Left cardiac atrium (tissue), 4 donors: ENCODE data around the gene NR2C2. TPM values are rescaled to one million over a fixed set of nuclear protein-coding genes. Genes with fewer than 3 reads are reported as not detected.

Experiments used
- ATAC-seq, 2 donors: fragments of 200-7000 bp; cut with Tn5 transposase; one replicate each; pipeline ENCODE4 v1.9.1; 2020; ENCODE audit warnings: mild to moderate bottlenecking in 2 of 2, moderate library complexity in 2 of 2
- DNase-seq: peaks from one replicate; pipeline ENCODE4 v3.0.0-alpha.2; 2020
- intact Hi-C, 2 donors: fragments of 100-400 bp; cut with DNase I; formaldehyde crosslinking; loops; one replicate each; pipeline versions ENCODE4 v1.14.1 to v1.15.1; 2022 to 2023
- total RNA-seq, 2 donors: library from RNA; stranded (reverse); fragmentation: NEBNext Ultra II Directional; extraction: Animal tissue kit (Norgen Biotek cat#: 25700); gene quantifications; one replicate each; pipeline ENCODE4 v1.2.1, GENCODE V29; 2021
- donor health status: DM: no; HTN: yes; CAD: no.
- donor health status: DM: no; HTN: yes; CAD: no; lungs with severe emphysema.
- donor health status: DM: yes; HTN: yes; CAD: no.
- donor health status: Dilated cardiomyopathy.

NR2C2 gene
- total RNA-seq, 2 donors from 2014 or later = 28.5 to 29.1 TPM

GRCh38 chr3:14947886-14948608, 664 bp downstream of the NR2C2 start:
- DNase-seq (peak; percentile 97), ATAC-seq (peak; percentile 96 to 99)
- intact Hi-C loops = no loop called here

GRCh38 chr3:14948609-14949038, 1.2 kb downstream of the NR2C2 start:
- ATAC-seq = no peak
- DNase-seq = no peak
- intact Hi-C loops = no loop called here

DNA sequence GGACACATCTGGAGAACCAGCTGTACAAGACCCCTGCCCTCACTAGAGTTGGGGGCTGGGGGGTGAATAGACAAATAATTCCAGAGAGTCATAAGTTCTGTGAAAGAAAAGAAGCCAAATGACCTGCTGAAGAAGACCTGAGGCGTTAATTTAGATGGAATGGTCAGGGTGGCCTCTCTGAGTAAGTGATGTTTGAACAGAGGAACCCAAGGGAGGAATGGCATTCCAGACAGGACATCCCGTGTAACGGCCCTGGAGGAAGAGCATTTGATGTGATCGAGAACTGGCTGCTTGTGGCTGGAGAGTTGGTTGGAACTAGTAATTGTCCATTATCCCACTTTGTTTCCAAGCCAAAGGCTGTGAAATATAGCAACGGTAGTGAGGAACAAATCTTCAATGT, 1.7 kb downstream of the NR2C2 start:
- DNase-seq = no peak
- intact Hi-C loops = no loop called here

GRCh38 chr3:14950274-14950673, 2.9 kb downstream of the NR2C2 start:
- no peak for ATAC-seq
- intact Hi-C loops = loop anchor here in 1 of 2 donors (5.0 kb wide), 1 partner anchor 37 kb away; no protein-coding TSS in a partner anchor
- no peak for DNase-seq

More for the DNA sequence above, 1.7 kb downstream of the NR2C2 start:
- ATAC-seq = no peak

DNA sequence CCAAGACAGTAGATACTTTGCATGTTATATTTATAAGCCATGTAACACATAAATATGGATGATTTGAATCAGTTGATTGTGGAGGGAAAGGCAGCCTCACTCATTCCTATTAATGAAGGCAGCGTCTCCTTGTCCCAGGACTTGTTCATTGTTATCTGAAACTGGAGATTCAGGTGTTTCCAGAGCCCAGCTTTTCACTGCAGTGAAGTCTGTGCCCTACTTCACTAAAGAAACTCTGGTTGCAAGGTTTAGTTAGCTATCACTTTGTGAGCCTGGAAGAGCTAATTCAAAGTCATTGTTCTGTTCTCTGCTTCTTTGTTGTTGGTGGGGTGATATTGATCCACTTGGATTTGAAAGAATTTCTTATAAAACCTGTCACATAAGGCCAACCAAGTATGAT, 9.8 kb downstream of the NR2C2 start:
- ATAC-seq (no peak), DNase-seq (no peak)
- intact Hi-C loops = no loop called here

DNA sequence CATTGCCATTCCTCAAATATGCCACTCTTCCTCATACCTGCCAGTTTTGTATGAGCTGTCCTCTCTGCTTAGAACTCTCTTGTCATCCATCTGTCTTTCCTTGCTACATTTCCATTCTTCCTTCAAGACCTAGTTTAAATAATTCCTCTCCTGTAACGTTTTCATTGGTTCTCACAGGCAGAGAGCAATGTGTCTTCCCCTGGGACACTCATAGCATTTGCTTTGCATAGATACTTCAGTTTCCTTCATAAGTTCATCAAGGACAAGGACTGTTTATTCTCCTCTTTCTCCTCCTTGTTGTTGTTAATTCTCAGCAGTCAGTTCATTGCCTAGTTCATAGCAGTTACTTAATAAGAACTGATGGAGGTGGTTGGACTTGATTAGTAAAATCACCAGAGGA, 10.5 kb downstream of the NR2C2 start:
- intact Hi-C loops = no loop called here
- DNase-seq (no peak), ATAC-seq (no peak)

DNA sequence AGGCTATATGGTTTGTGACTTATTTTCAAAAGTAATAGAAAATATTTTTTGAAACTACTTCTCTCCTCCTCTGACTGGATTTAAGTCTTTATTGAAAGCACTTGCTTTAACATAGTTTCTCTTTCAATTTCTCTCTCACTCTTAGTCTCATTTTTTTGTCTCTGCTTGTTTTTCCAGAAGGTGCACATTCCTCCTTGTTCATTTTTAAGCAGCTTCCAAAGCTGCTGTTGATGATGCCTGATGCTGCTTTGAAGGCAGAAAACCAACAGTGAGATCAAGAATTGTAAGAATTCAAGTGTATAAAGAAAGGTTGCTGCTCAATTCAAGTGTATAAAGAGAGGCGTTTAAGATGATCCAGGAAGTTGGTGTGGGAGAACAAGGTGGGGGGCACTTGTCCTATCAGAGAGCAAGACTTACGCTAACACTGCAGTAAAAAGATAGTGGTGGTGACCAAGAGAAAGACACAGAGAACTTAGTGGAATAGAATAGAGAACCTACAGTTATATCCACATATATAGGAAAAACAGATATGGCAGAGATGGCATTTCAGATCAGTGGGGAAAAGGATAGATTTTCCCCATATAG, 12.1 kb downstream of the NR2C2 start:
- DNase-seq = no peak
- intact Hi-C loops = no loop called here
- ATAC-seq = no peak

DNA sequence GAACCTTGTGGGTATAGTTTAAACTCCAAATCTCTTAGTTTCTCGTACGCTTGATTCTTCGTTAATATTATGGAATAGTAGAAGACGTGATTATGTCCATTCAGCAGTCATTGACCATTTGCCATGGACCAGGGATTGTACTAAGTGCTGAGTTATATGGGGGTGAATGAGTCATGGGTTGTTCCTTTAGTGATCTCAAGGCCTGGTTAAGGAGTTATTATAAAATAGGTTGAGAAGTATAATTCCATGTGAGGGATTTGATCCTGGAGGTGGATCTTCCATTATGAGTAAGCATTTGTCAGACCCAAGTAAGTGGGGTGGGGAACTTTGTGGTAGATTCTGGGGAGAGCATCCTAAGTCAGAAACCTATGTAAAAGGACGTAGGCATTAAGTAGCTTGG, 15.4 kb downstream of the NR2C2 start:
- DNase-seq = no peak
- ATAC-seq = no peak
- intact Hi-C loops = no loop called here

- ATAC-seq = no peak
- intact Hi-C loops = no loop called here
- DNase-seq = no peak
These were observed 19.9 kb downstream of the NR2C2 start for GRCh38 chr3:14967285-14967684.

DNA sequence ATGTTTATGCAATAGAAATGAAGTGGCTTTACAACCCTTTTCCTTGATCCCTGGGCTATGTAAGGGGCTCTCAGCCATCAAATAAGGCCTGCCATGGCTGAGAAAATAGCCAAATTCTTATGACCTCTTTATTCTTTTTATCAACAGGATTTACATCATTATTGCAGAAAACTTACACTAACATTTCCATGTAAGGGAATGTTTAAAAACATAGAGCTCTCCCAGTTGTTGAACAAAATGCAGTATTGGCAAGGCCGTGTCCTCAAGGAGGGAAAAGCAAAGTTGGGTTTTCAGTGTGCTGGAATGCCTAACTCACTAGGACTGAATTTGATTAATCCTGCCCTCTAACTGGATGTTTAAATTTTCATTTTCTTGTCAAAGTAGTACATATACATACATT, 22.3 kb downstream of the NR2C2 start:
- DNase-seq (no peak), ATAC-seq (no peak)
- intact Hi-C loops = no loop called here

- peak in 1 of 2 donors; percentile 29 for ATAC-seq
These were observed 28.9 kb downstream of the NR2C2 start for GRCh38 chr3:14976317-14976716.

DNA sequence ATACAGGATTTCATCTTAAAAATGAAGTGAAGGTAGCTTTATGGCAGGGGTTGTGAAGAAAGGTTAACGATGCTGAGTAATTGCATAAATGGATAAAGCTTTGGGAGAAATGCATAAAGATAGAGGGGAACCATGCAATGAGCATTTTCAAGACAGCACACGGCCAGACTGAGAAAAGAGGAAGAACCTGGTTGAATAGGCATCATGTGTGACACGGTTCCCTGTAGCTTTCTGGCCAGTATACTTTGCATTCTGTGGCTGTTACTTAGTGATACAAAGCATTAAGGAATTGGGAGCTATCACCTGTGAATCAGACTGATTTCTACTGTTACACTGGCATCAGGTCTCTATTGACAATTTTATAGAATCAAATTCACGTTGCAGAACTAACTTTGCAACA, 33.3 kb downstream of the NR2C2 start:
- intact Hi-C loops = no loop called here
- ATAC-seq (no peak), DNase-seq (no peak)

More at GRCh38 chr3:14976317-14976716, 28.9 kb downstream of the NR2C2 start:
- DNase-seq = no peak
- intact Hi-C loops = no loop called here

- ATAC-seq (no peak), DNase-seq (no peak)
- intact Hi-C loops = loop anchor here in 1 of 2 donors (5.0 kb wide), 1 partner anchor 32 kb away; no protein-coding TSS in a partner anchor
These were observed 37.3 kb downstream of the NR2C2 start for GRCh38 chr3:14984581-14985113.

DNA sequence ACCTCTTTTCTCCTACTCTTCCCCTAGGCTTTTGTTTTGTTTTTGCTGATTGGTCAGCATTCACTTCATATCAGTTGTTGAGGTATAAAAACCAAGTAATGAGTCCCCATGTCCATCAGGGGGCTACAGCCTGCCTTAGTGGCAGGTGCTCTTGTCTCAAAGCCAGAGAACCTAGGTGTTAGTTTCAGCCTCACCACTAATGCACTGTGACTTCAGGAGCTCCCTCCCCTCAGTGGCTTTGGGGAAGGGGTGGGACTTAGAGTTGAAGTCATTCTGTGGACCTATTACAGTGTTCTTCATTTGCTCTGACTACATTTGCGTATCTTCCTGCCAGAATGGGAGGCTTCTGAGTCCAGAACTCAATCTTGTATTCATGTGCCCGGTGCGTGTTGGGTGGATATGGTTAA, 41.6 kb downstream of the NR2C2 start:
- ATAC-seq (peak in 1 of 2 donors; percentile 8), DNase-seq (no peak)
- intact Hi-C loops = loop anchor here in 1 of 2 donors (5.0 kb wide), 1 partner anchor 37 kb away; no protein-coding TSS in a partner anchor

DNA sequence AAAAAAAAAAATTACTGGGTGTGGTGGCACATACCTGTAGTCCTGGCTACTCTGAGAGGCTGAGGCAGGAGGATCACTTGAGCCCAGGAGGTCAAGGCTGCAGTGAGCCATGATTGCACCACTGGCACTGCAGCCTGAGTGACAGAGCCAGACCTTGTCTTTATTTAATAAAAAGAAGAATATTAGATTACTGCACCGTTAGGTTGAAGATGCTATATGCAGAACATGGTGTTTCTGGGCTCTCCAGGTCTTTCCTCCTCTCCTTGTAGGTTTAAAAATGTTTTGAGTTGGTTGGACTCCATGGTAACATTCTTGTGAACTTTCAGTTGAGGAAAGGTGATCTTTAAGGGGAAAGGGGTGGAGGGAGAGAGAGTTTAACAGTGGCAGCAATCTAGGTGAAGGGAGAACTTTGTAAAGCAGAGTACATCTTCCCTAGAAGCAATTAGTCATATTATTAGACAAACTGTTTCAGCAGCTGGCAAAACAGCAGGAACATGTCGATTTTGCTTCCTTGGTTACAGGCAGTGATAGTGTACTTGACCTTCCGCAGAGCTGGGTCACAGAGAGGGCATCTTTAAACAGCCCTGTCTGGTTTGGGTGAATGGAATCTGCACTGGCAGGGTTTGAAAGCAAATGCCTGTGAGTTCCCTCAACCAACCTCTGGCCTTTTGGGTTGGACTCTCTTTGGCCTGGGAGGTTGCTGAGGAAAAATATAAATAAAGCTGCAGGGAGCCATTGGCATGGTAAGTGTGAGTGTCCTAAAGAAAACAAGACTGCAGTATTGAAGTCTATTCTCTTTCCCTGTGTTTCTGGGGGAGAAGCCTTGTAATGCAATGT, 42.8 kb downstream of the NR2C2 start:
- DNase-seq (peak; percentile 30), ATAC-seq (peak; percentile 81 to 84)
- intact Hi-C loops = loop anchor here in 1 of 2 donors (5.0 kb wide), 1 partner anchor 38 kb away; no protein-coding TSS in a partner anchor

- no peak for ATAC-seq
- DNase-seq = no peak
- intact Hi-C loops = no loop called here
These were observed 43.4 kb downstream of the NR2C2 start for GRCh38 chr3:14990780-14991148.

GRCh38 chr3:14991151-14991742, 43.9 kb downstream of the NR2C2 start:
- intact Hi-C loops = no loop called here
- peak in 1 of 2 donors; percentile 38 for ATAC-seq
- DNase-seq = no peak

- intact Hi-C loops = no loop called here
- no peak for ATAC-seq
- DNase-seq = no peak
These were observed 44.6 kb downstream of the NR2C2 start for GRCh38 chr3:14991818-14992612.
